ENCODE measurements around the gene KRTAP10-10. TPM values are rescaled to one million over a fixed set of nuclear protein-coding genes. Genes with fewer than 3 reads are reported as not detected.

Gene KRTAP10-10
- total and polyA plus RNA-seq, 2 of the 8 experiments (the other 6 are each of a cell fraction or from before 2014, with no cell fraction given), result not detected

DNA sequence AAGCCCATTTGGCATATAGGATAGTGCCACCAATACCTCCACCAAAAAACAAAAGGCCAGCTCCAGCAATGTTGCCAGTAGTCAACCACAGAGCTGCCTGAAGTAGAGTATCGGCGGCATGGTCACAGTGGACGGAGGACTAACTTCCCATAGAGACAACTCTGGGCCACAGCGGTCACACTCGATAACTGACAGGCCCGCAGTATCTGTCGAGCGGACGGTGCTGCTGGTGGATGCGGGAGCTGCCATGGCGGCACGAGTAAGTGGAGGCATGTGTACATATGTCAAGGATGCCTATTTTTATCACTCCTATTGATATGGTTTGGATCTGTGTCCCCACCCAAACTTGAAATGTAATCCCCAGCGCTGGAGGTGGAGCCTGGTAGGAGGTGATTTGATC is 40.7 kb downstream of the KRTAP10-10 start:
- no peak overlapping the region for H2AK5ac ChIP-seq (ENCODE audit: low read depth, low read length)
- H3K4ac ChIP-seq (replicated peaks; ENCODE audit: insufficient read length, low read depth, low read length), result no peak overlapping the region
- H3K18ac ChIP-seq (ENCODE audit: extremely low read depth, low read length), result no peak overlapping the region
- H4K20me1 ChIP-seq (replicated peaks in 1 of 2; ENCODE audit: control insufficient read depth in 1 of 2, insufficient read depth in 2 of 2, low read length in 2 of 2), result no peaks in the 10 kb centered on the region
- H3K79me2 ChIP-seq (ENCODE audit: control insufficient read depth in 1 of 2, insufficient read depth in 2 of 2, low read length in 2 of 2), result no peaks in the 10 kb centered on the region
- H3K79me1 ChIP-seq (ENCODE audit: low read depth, low read length), result no peaks in the 10 kb centered on the region
- no peak overlapping the region for H2BK120ac ChIP-seq (replicated peaks; ENCODE audit: low read depth, low read length)
- no peak for FAIRE-seq
- no peak overlapping the region for H3K9ac ChIP-seq (replicated peaks in 1 of 4; ENCODE audit: extremely low read depth in 1 of 4, low read depth in 3 of 4, low read length in 3 of 4)
- no peak overlapping the region for H3K14ac ChIP-seq (ENCODE audit: insufficient read length)
- no peak overlapping the region for H3K56ac ChIP-seq (replicated peaks; ENCODE audit: insufficient read length, low read depth, low read length)
- no peak overlapping the region for H2BK12ac ChIP-seq (ENCODE audit: low read depth, low read length)
- no peak overlapping the region for H4K91ac ChIP-seq (replicated peaks; ENCODE audit: insufficient read length, low read length)
- no peak overlapping the region for H2BK15ac ChIP-seq (ENCODE audit: low read length)
- no peaks in the 10 kb centered on the region for H3K27me3 ChIP-seq (replicated peaks in 1 of 4; ENCODE audit: control insufficient read depth in 3 of 4, extremely low read depth in 1 of 4, insufficient read depth in 3 of 4, low read length in 3 of 4)
- no peak overlapping the region for H4K8ac ChIP-seq (ENCODE audit: extremely low read depth, insufficient read depth, low read length)
- no peaks in the 10 kb centered on the region for H3K9me3 ChIP-seq (ENCODE audit: insufficient read depth in 2 of 2, low read depth in 1 of 2, low read length in 1 of 2)
- 90% methylated on average over 13 of the region's 13 CpGs; no CpG with 5 or more reads in 1 of the 2 experiments for WGBS, 2 experiments (ENCODE audit: extremely low coverage in 1 of 2, insufficient coverage in 1 of 2, insufficient read length in 1 of 2, insufficient replicate concordance in 2 of 2, low coverage in 1 of 2, low lambda C conversion rate in 2 of 2, missing lambda C conversion rate in 1 of 2)
- H3K36me3 ChIP-seq (ENCODE audit: control insufficient read depth in 2 of 4, insufficient read depth in 4 of 4, low read length in 3 of 4), result 0 out of 8 replicates have a peak, but pooled peaks cover 0 to 2% (median 0%) of the 10 kb centered on the region in 4 experiments
- H2AFZ ChIP-seq (ENCODE audit: low read length), result no peak overlapping the region
- H3K4me2 ChIP-seq (ENCODE audit: insufficient read depth in 1 of 2, low read depth in 2 of 2, low read length in 2 of 2), result no peak overlapping the region
- H3K23ac ChIP-seq (ENCODE audit: insufficient read length), result no peak overlapping the region
- H3K23me2 ChIP-seq (ENCODE audit: low read depth, low read length), result no peaks in the 10 kb centered on the region
- DNase-seq (ENCODE audit: low read depth in 1 of 2, low spot score in 2 of 2), result no peak
- no peak overlapping the region for H3K4me3 ChIP-seq (ENCODE audit: extremely low read depth in 1 of 4, insufficient read depth in 2 of 4, low read depth in 3 of 4, low read length in 4 of 4)
- ChIA-PET CTCF (ENCODE audit: partially characterized antibody) (interaction anchor here (1.5 kb wide), 1 partner anchor 83 kb away, joined by 5 read pairs; no protein-coding TSS in a partner anchor), POLR2A (ENCODE audit: partially characterized antibody) (no interaction called here)
- H2BK5ac ChIP-seq (ENCODE audit: low read depth, low read length), result no peak overlapping the region
- no peaks in the 10 kb centered on the region; a peak in 1 of 7 replicates for H3K4me1 ChIP-seq (replicated peaks in 1 of 4; ENCODE audit: control insufficient read depth in 3 of 4, insufficient read depth in 4 of 4, low read length in 3 of 4)
- no peak overlapping the region for H2BK20ac ChIP-seq (ENCODE audit: low read length)
- H3K27ac ChIP-seq (ENCODE audit: low read depth, low read length), result no peak overlapping the region
- no peak overlapping the region for H4K5ac ChIP-seq (ENCODE audit: insufficient read length, low read depth, low read length)
- TF ChIP-seq EZH2 (IDR thresholded peaks at IDR 0.05; ENCODE audit: low read depth, low read length, severe bottlenecking) (no peak), CREB1 (IDR thresholded peaks at IDR 0.05) (no peak), EP300 (IDR thresholded peaks at IDR 0.05; ENCODE audit: borderline replicate concordance in 1 of 2, low read depth in 2 of 2, low read length in 2 of 2) (no peak), KDM5A (IDR thresholded peaks at IDR 0.05; ENCODE audit: low read length) (no peak), GTF2F1 (IDR thresholded peaks at IDR 0.05; ENCODE audit: borderline replicate concordance, low read depth, low read length) (no peak), MAX (IDR thresholded peaks at IDR 0.05) (no peak), ATF3 (IDR thresholded peaks at IDR 0.05; ENCODE audit: insufficient read depth, low read depth, low read length) (no peak), SRF (IDR thresholded peaks at IDR 0.05; ENCODE audit: low read depth, low read length) (no peak), BRCA1 (IDR thresholded peaks at IDR 0.05; ENCODE audit: low read depth, low read length) (no peak), BACH1 (IDR thresholded peaks at IDR 0.05; ENCODE audit: low read length) (no peak), TBP (IDR thresholded peaks at IDR 0.05; ENCODE audit: low read depth, low read length) (no peak), SIX5 (IDR thresholded peaks at IDR 0.05; ENCODE audit: low read depth, low read length) (no peak), TCF12 (IDR thresholded peaks at IDR 0.05; ENCODE audit: low read depth, low read length) (no peak)
- TF ChIP-seq, protein P1, sequence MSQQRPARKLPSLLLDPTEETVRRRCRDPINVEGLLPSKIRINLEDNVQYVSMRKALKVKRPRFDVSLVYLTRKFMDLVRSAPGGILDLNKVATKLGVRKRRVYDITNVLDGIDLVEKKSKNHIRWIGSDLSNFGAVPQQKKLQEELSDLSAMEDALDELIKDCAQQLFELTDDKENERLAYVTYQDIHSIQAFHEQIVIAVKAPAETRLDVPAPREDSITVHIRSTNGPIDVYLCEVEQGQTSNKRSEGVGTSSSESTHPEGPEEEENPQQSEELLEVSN (IDR thresholded peaks at IDR 0.05), result no peak

Measured in H1 (cell line).